Measurements from ENCODE around the gene SCAI.

- TF ChIP-seq EZH2phosphoT487 (IDR thresholded peaks at IDR 0.05; ENCODE audit: unreplicated experiment): no peak
- no peak for TF ChIP-seq CTCF (conservative IDR thresholded peaks at IDR 0.05; ENCODE audit: low read depth in 2 of 2)
- TF ChIP-seq CREB1 (CRISPR knock-in tag; IDR thresholded peaks at IDR 0.05; ENCODE audit: low read depth): no peak
- TF ChIP-seq EZH2 (IDR thresholded peaks at IDR 0.05; ENCODE audit: low read depth, unreplicated experiment): no peak
- TF ChIP-seq POLR2AphosphoS5 (IDR thresholded peaks at IDR 0.05; ENCODE audit: low read depth): no peak
- TF ChIP-seq ZNF114 (CRISPR knock-in tag; IDR thresholded peaks at IDR 0.05): no peak
- TF ChIP-seq REST (IDR thresholded peaks at IDR 0.05; ENCODE audit: unreplicated experiment): no peak
- TF ChIP-seq ETS1 (IDR thresholded peaks at IDR 0.05): no peak
- no peak for TF ChIP-seq STAT1 (IDR thresholded peaks at IDR 0.05; ENCODE audit: unreplicated experiment)
- no peak for TF ChIP-seq JUNB (IDR thresholded peaks at IDR 0.05; ENCODE audit: unreplicated experiment)
Measured at GRCh38 chr9:125089331-125089730, 54.0 kb downstream of the SCAI start.
